Parathyroid adenoma (tissue), 2 donors: ENCODE results near the gene SLX9.

Experiments
- H2AFZ ChIP-seq: fragments of 300-600 bp; sonication (generic); one replicate; pipeline ENCODE4 v1.7.0; 2017; ENCODE audit warnings: antibody characterized with exemption, mild to moderate bottlenecking
- H3K27ac ChIP-seq: fragments of 300-600 bp; sonication (generic); one replicate; pipeline ENCODE4 v1.7.0; 2017
- H3K27me3 ChIP-seq: fragments of 300-600 bp; sonication (generic); one replicate; pipeline ENCODE4 v1.7.0; 2017; ENCODE audit warnings: low read length; ENCODE audit not compliant: control insufficient read depth, insufficient read depth
- H3K36me3 ChIP-seq: fragments of 300-600 bp; sonication (generic); one replicate; pipeline ENCODE4 v1.7.0; 2017; ENCODE audit warnings: low read length; ENCODE audit not compliant: control insufficient read depth, insufficient read depth
- H3K4me1 ChIP-seq: fragments of 300-600 bp; sonication (generic); one replicate; pipeline ENCODE4 v1.7.0; 2017; ENCODE audit warnings: control low read depth
- H3K4me2 ChIP-seq: fragments of 300-600 bp; sonication (generic); one replicate; pipeline ENCODE4 v1.7.0; 2017; ENCODE audit warnings: low read length
- H3K4me3 ChIP-seq: fragments of 300-600 bp; sonication (generic); one replicate; pipeline ENCODE4 v1.7.0; 2017; ENCODE audit warnings: low read depth, low read length
- H3K79me2 ChIP-seq: fragments of 300-600 bp; sonication (generic); one replicate; pipeline ENCODE4 v1.7.0; 2017; ENCODE audit warnings: control low read depth
- H3K9ac ChIP-seq: fragments of 300-600 bp; sonication (generic); one replicate; pipeline ENCODE4 v1.7.0; 2017; ENCODE audit warnings: mild to moderate bottlenecking
- H3K9me3 ChIP-seq: fragments of 300-600 bp; sonication (generic); one replicate; pipeline ENCODE4 v1.7.0; 2017; ENCODE audit warnings: low read length; ENCODE audit not compliant: control insufficient read depth
- TF ChIP-seq, protein P1 (sequence below): fragments of 300-600 bp; sonication (generic); IDR thresholded peaks from one replicate; pipeline ENCODE4 v1.7.0; 2017; ENCODE audit warnings: antibody characterized with exemption, mild to moderate bottlenecking
- donor health status: primary hyperparathyroidism.

SLX9 gene

DNA sequence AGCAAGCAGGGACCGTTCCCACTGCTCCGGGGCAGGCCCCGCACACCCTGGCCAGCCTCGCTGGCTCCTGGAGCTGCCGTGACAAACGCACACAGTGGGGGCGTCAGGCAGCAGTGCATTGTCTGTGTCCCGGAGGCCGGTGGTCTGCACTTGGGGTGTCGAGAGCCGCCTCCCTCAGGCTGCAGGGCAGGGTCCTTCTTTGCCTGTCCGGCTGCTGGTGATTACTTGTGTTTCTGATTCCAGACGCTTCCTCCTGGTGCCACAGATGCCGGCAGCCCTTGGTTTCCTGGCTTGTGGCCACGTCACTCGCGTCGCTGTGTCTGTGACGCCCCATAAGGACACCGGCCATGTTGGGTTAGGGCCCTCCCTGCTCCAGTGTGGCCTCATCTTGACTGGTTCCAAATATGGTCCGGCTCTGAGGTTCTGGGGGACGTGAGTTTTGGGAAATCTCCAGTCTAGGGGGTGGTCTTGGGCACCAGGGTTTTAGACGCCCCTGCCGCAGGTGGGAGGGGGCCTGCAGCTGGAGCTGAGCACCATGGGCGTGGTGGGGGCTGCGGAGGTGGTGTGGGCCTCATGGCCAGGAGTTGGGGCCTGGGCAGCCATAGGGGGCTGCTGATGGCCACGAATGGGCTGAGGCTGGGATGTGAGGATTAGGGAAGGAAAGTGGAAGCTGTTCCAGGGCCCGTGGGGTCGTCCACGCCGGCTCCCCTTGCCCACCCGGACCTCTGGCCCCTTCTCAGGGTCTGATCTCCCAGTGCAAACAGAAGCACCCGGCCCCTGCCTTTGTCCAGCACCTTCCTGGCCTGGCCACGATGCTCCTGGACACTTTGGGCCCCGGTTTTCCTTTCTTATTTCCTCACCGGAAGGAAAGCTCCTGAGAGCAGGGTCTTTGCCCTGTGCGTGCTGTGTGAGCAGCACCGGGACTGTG lies 41.0 kb downstream of the SLX9 start:
- Histone ChIP-seq H2AFZ (no peak overlapping the region), H3K4me3 (no peak overlapping the region), H3K9me3 (no peaks in the 10 kb centered on the region), H3K79me2 (no peaks in the 10 kb centered on the region), H3K9ac (no peak overlapping the region), H3K4me2 (no peak overlapping the region), H3K4me1 (no peaks in the 10 kb centered on the region), H3K36me3 (no peaks in the 10 kb centered on the region), H3K27ac (no peak overlapping the region), H3K27me3 (no peaks in the 10 kb centered on the region)
- TF ChIP-seq, protein P1, sequence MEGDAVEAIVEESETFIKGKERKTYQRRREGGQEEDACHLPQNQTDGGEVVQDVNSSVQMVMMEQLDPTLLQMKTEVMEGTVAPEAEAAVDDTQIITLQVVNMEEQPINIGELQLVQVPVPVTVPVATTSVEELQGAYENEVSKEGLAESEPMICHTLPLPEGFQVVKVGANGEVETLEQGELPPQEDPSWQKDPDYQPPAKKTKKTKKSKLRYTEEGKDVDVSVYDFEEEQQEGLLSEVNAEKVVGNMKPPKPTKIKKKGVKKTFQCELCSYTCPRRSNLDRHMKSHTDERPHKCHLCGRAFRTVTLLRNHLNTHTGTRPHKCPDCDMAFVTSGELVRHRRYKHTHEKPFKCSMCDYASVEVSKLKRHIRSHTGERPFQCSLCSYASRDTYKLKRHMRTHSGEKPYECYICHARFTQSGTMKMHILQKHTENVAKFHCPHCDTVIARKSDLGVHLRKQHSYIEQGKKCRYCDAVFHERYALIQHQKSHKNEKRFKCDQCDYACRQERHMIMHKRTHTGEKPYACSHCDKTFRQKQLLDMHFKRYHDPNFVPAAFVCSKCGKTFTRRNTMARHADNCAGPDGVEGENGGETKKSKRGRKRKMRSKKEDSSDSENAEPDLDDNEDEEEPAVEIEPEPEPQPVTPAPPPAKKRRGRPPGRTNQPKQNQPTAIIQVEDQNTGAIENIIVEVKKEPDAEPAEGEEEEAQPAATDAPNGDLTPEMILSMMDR = no peak

DNA sequence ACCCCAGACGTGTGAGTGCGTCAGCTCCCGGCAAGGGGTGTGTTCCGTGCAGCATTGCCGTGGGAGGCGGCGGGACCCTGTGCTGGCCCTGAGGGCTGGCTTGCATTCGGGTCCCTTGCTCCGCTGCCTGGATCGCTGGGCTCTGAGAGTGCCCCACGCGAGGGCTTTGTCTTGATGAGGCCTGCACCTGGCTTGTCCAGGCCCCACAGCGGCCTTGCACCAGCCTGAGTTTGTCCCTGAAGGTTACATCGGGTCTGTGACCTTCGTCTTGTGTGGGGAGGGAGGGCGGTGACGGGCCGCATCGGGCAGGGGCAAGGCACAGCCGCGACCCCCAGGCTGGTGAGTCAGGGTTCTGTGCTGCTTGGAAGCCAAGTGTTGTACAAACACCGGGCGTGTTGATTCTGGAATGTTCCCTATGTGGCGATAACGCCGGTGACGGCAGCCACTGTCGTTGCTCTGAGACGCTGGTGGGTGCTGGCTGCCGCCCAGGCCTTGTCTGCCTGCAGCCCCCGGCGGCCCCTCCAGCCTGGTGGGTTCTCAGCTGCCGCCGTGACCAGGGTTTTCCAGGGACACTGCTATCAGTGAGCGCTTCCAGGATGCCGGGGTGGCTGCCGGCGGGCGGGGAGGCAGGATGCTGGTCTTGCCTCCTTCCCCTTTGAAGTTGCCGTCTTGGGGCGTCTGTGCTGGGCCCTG lies 42.9 kb downstream of the SLX9 start:
- no peak overlapping the region for H3K9ac ChIP-seq
- H2AFZ ChIP-seq = no peak overlapping the region
- no peaks in the 10 kb centered on the region for H3K27me3 ChIP-seq
- no peak overlapping the region for H3K27ac ChIP-seq
- H3K4me1 ChIP-seq = no peaks in the 10 kb centered on the region
- TF ChIP-seq, protein P1 = no peak
- no peaks in the 10 kb centered on the region for H3K79me2 ChIP-seq
- H3K4me3 ChIP-seq = no peak overlapping the region
- H3K4me2 ChIP-seq = no peak overlapping the region
- no peaks in the 10 kb centered on the region for H3K9me3 ChIP-seq
- no peaks in the 10 kb centered on the region for H3K36me3 ChIP-seq

GRCh38 chr21:44983421-44984206 lies 43.8 kb downstream of the SLX9 start:
- Histone ChIP-seq H3K27me3 (no peaks in the 10 kb centered on the region), H3K36me3 (no peaks in the 10 kb centered on the region), H3K27ac (no peak overlapping the region), H3K4me3 (no peak overlapping the region), H2AFZ (no peak overlapping the region), H3K4me1 (no peaks in the 10 kb centered on the region), H3K4me2 (no peak overlapping the region), H3K9me3 (no peaks in the 10 kb centered on the region), H3K9ac (no peak overlapping the region), H3K79me2 (no peaks in the 10 kb centered on the region)
- TF ChIP-seq, protein P1 = no peak

GRCh38 chr21:44984428-44984791 lies 44.6 kb downstream of the SLX9 start:
- H3K36me3 ChIP-seq = no peaks in the 10 kb centered on the region
- H2AFZ ChIP-seq = no peak overlapping the region
- no peaks in the 10 kb centered on the region for H3K4me1 ChIP-seq
- no peaks in the 10 kb centered on the region for H3K79me2 ChIP-seq
- TF ChIP-seq, protein P1 = no peak
- no peaks in the 10 kb centered on the region for H3K27me3 ChIP-seq
- no peak overlapping the region for H3K27ac ChIP-seq
- no peak overlapping the region for H3K9ac ChIP-seq
- H3K4me3 ChIP-seq = no peak overlapping the region
- H3K4me2 ChIP-seq = no peak overlapping the region
- H3K9me3 ChIP-seq = no peaks in the 10 kb centered on the region
